Measurements from ENCODE around the gene CDH15.

Gene CDH15

GRCh38 chr16:89243664-89244063 is 72.1 kb downstream of the CDH15 start:
- TF ChIP-seq YY1 (IDR thresholded peaks at IDR 0.05; ENCODE audit: low read depth), result no peak
- no peak for TF ChIP-seq USF1 (IDR thresholded peaks at IDR 0.05)
- no peak for TF ChIP-seq CREB1 (IDR thresholded peaks at IDR 0.05; ENCODE audit: low read depth)
- no peak for TF ChIP-seq EP300 (IDR thresholded peaks at IDR 0.05; ENCODE audit: borderline replicate concordance)
- no peak for TF ChIP-seq RAD21 (IDR thresholded peaks at IDR 0.05; ENCODE audit: low read depth)
- TF ChIP-seq EGR1 (IDR thresholded peaks at IDR 0.05), result no peak
- TF ChIP-seq, protein P1, sequence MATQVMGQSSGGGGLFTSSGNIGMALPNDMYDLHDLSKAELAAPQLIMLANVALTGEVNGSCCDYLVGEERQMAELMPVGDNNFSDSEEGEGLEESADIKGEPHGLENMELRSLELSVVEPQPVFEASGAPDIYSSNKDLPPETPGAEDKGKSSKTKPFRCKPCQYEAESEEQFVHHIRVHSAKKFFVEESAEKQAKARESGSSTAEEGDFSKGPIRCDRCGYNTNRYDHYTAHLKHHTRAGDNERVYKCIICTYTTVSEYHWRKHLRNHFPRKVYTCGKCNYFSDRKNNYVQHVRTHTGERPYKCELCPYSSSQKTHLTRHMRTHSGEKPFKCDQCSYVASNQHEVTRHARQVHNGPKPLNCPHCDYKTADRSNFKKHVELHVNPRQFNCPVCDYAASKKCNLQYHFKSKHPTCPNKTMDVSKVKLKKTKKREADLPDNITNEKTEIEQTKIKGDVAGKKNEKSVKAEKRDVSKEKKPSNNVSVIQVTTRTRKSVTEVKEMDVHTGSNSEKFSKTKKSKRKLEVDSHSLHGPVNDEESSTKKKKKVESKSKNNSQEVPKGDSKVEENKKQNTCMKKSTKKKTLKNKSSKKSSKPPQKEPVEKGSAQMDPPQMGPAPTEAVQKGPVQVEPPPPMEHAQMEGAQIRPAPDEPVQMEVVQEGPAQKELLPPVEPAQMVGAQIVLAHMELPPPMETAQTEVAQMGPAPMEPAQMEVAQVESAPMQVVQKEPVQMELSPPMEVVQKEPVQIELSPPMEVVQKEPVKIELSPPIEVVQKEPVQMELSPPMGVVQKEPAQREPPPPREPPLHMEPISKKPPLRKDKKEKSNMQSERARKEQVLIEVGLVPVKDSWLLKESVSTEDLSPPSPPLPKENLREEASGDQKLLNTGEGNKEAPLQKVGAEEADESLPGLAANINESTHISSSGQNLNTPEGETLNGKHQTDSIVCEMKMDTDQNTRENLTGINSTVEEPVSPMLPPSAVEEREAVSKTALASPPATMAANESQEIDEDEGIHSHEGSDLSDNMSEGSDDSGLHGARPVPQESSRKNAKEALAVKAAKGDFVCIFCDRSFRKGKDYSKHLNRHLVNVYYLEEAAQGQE (IDR thresholded peaks at IDR 0.05; ENCODE audit: low read depth), result no peak
- no peak for TF ChIP-seq NFIC (IDR thresholded peaks at IDR 0.05)
- TF ChIP-seq TAF1 (IDR thresholded peaks at IDR 0.05; ENCODE audit: low read depth), result no peak
- no peak for TF ChIP-seq CEBPB (IDR thresholded peaks at IDR 0.05)
- TF ChIP-seq, protein P2, sequence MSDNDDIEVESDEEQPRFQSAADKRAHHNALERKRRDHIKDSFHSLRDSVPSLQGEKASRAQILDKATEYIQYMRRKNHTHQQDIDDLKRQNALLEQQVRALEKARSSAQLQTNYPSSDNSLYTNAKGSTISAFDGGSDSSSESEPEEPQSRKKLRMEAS (IDR thresholded peaks at IDR 0.05), result no peak
- TF ChIP-seq TCF12 (IDR thresholded peaks at IDR 0.05; ENCODE audit: low read depth), result no peak
- no peak for TF ChIP-seq TEAD4 (IDR thresholded peaks at IDR 0.05)
- no peak for TF ChIP-seq ZBTB7A (IDR thresholded peaks at IDR 0.05; ENCODE audit: low read depth)
- no peak for TF ChIP-seq FOXM1 (IDR thresholded peaks at IDR 0.05; ENCODE audit: borderline replicate concordance, low read depth)

DNA sequence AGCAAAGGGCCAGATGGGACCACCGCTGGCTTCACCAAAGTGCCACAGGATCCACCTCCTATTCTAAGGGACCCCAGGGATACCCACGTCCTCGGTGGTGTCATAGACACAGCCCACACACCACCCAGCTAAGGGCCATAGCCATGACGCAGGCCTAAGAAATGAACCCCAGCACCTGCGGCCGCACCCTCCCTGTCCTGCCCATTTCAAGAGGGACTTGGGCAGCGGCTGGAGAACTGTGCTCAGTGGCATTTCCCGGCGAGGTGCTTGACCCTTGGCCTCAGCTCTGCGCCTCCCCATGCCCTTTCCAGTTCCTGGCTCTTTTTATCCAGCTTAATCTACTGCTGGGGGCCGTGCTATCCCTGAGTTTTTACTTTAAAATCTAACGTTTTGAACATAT is 73.2 kb downstream of the CDH15 start:
- TF ChIP-seq, protein P2 (IDR thresholded peaks at IDR 0.05), result no peak
- TF ChIP-seq EGR1 (IDR thresholded peaks at IDR 0.05) (no peak), ZBTB7A (IDR thresholded peaks at IDR 0.05; ENCODE audit: low read depth) (no peak), RAD21 (IDR thresholded peaks at IDR 0.05; ENCODE audit: low read depth) (no peak), YY1 (IDR thresholded peaks at IDR 0.05; ENCODE audit: low read depth) (no peak)
- TF ChIP-seq, protein P1 (IDR thresholded peaks at IDR 0.05; ENCODE audit: low read depth), result no peak
